Duodenal mucosa (tissue), 2 donors: ENCODE data around the gene RBBP8.

Experiments used
- H3K27ac ChIP-seq: one replicate; pipeline ENCODE4 v1.7.0; 2013; ENCODE audit warnings: low read depth, low read length
- H3K27me3 ChIP-seq, 2 donors: one replicate each; pipeline ENCODE4 v1.7.0; 2013; ENCODE audit warnings: low read length in 2 of 2, control low read depth in 1 of 2; ENCODE audit not compliant: insufficient read depth in 2 of 2, control insufficient read depth in 1 of 2
- H3K36me3 ChIP-seq, 2 donors: one replicate each; pipeline ENCODE4 v1.7.0; 2013; ENCODE audit warnings: low read length in 2 of 2, control low read depth in 1 of 2; ENCODE audit not compliant: insufficient read depth in 2 of 2, control insufficient read depth in 1 of 2
- H3K4me1 ChIP-seq, 2 donors: one replicate each; pipeline ENCODE4 v1.7.0; 2013; ENCODE audit warnings: low read length in 2 of 2, control low read depth in 1 of 2; ENCODE audit not compliant: insufficient read depth in 2 of 2, control insufficient read depth in 1 of 2
- H3K4me3 ChIP-seq, 2 donors: one replicate each; pipeline ENCODE4 v1.7.0; 2013; ENCODE audit warnings: low read length in 2 of 2, low read depth in 1 of 2
- H3K9ac ChIP-seq, 2 donors: one replicate each; pipeline ENCODE4 v1.7.0; 2013; ENCODE audit warnings: low read length in 2 of 2, low read depth in 1 of 2
- H3K9me3 ChIP-seq, 2 donors: one replicate each; pipeline ENCODE4 v1.7.0; 2013; ENCODE audit warnings: low read length in 2 of 2, control low read depth in 1 of 2; ENCODE audit not compliant: control insufficient read depth in 1 of 2

RBBP8 gene

DNA sequence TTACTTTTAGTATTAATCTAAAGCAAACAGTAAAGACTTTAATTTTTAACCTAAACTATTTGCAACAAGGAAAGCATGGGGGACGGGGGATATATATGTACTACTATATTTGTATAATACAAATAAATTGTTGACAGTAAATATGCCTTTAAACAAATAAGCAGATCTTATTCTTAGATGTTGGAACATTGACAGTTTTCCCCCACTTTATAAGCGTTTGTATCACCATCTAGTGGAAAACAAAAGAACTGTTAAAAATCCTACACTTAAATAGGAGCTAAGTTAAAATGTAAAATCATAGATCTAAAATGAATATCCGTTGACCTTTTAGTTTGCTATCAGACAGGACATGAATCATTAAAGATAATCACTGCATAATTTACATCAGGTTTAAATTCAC, 50.0 kb downstream of the RBBP8 start:
- Histone ChIP-seq H3K9me3 (no peaks in the 10 kb centered on the region), H3K9ac (no peak overlapping the region), H3K27me3 (no peaks in the 10 kb centered on the region), H3K36me3 (peaks cover 0 to 4% of the 10 kb centered on the region in 2 donors), H3K4me1 (no peaks in the 10 kb centered on the region), H3K4me3 (no peak overlapping the region), H3K27ac (no peak overlapping the region)

DNA sequence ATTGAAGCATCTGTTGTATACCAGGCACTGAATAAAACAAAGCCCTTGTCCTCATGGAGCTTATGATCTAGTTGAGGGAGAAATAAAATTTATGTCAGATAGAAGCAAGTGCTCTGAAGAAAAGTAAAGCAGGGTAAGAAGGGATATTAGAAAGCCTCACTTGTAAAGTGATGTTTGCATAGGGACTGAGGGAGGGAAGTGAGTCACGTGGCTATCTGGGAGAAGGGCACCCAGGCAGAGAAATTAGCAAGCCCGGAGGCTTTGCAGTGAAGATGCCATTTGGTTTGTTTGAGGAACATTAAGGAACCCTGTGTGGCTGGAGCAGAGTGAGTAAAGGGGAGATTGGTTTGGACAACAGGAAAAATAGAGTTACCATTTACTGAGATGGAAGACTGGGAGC, 52.1 kb downstream of the RBBP8 start:
- no peak overlapping the region for H3K9ac ChIP-seq
- H3K4me3 ChIP-seq, result no peak overlapping the region
- no peaks in the 10 kb centered on the region for H3K9me3 ChIP-seq
- no peaks in the 10 kb centered on the region for H3K4me1 ChIP-seq
- no peak overlapping the region for H3K27ac ChIP-seq
- H3K36me3 ChIP-seq, result peaks cover 0 to 4% of the 10 kb centered on the region in 2 donors
- H3K27me3 ChIP-seq, result no peaks in the 10 kb centered on the region

DNA sequence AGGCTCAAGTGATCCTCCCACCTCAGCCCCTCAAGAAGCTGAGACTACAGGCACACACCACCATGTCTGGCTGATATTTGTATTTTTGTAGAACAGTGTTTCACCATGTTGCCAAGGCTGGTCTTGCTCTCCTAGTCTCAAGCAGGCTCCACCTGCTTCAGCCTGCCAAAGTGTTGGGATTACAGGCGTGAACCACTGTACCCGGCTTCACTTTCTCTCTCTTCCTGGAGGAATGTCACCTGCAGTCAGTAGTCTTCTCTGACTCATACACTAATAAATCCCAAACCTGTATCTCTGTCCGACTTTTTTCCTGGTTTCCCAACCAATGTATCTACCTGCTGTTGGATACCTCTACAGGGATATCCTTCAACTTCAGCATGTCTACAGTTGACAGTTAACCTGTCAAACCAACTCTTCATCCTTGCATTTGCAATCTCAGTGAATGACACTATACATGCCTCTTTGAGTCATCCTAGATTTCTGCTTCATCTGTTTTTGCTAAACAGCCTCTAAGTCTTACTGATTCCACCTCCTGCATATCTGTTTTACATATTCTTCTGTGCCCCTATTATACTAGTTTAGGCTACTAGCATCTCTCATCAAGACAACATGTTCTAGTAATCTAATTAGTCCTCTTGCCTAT, 54.5 kb downstream of the RBBP8 start:
- Histone ChIP-seq H3K9me3 (no peaks in the 10 kb centered on the region), H3K27ac (no peak overlapping the region), H3K4me3 (no peak overlapping the region), H3K27me3 (no peaks in the 10 kb centered on the region), H3K9ac (no peak overlapping the region), H3K4me1 (no peaks in the 10 kb centered on the region), H3K36me3 (peaks cover 0 to under 1% of the 10 kb centered on the region in 2 donors)

DNA sequence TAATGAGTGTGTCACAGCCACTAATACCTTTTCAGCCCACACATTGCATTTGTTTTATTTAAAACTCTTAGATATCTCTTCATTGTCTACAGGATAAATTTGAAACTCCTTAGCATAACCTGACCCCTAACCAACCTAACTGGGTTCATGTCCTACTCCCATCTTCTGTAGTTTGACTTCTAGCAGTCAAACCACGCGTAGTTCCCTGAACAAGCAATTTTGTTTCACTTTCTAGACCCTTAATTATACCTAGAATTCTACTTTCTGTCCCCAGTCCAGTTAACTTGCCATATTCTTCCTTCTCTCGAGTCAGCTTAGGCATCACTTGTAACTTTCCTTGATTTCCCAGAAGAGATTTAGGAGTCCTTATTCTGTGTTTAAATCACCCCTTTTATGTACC, 55.1 kb downstream of the RBBP8 start:
- H3K27me3 ChIP-seq, result no peaks in the 10 kb centered on the region
- no peaks in the 10 kb centered on the region for H3K9me3 ChIP-seq
- H3K36me3 ChIP-seq, result peaks cover 3 to 6% of the 10 kb centered on the region in 2 donors
- H3K4me3 ChIP-seq, result no peak overlapping the region
- H3K9ac ChIP-seq, result no peak overlapping the region
- H3K27ac ChIP-seq, result no peak overlapping the region
- H3K4me1 ChIP-seq, result no peaks in the 10 kb centered on the region

DNA sequence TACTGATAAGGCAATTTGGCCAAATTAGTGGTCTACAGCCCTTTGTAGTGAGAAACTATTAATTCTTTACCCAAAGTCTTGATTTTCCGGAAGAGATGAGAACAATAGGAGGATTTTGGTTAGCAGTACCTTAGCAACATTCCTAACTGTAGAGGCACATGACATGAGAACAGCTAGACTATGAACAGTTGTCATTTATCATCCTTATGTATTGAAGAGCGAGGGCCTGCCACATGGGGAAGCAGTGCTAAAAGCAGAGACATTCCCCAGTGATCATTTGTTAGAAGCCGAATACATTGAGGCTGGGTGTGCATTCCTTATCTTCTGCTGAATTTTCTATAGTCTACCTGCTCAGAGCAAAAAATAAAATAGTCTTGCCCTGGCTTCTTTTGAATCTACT, 65.2 kb downstream of the RBBP8 start:
- no peaks in the 10 kb centered on the region for H3K4me1 ChIP-seq
- H3K9me3 ChIP-seq, result no peaks in the 10 kb centered on the region
- no peak overlapping the region for H3K9ac ChIP-seq
- H3K4me3 ChIP-seq, result no peak overlapping the region
- no peaks in the 10 kb centered on the region for H3K27me3 ChIP-seq
- H3K36me3 ChIP-seq, result peaks cover 1 to 15% of the 10 kb centered on the region in 2 donors
- H3K27ac ChIP-seq, result no peak overlapping the region

DNA sequence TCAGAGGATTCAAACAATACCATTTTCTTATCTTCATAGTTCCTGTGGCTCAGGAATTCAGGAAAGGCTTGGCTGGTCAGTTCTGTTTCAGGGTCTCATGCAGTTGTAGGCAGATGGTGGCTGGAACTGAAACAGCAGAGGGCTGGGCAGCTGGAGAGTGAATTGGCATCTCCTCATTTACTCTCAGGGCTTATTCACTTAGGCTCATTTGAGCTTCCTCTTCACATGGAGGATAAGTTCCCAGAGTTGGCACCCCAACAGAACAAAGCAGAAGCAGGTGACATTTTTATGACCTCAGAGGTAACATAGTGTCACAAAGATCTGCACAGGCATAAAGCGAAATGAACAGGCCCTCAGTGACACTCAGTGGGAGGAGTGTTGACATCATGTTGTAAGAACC, 66.1 kb downstream of the RBBP8 start:
- H3K9ac ChIP-seq, result no peak overlapping the region
- H3K27ac ChIP-seq, result no peak overlapping the region
- no peaks in the 10 kb centered on the region for H3K27me3 ChIP-seq
- H3K4me1 ChIP-seq, result no peaks in the 10 kb centered on the region
- H3K9me3 ChIP-seq, result no peaks in the 10 kb centered on the region
- peaks cover 0 to 13% of the 10 kb centered on the region in 2 donors for H3K36me3 ChIP-seq
- no peak overlapping the region for H3K4me3 ChIP-seq

DNA sequence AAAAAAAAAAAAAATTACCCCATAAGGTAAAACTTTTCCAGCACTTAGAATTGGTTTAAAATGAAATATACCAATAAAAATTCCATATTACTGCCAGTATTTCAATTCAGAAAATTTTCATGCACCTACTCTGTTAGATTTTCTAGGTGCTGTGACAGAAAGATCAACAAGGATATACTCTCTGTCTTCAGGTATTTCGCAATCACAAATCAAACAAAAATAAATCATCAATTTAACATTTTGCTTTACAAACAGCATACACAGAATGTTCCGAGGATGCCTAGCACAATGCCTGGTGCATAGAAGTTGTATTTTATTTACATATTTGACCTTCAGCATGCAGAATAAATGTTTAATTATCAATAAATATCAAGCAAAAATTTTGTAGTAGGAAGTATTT, 66.5 kb downstream of the RBBP8 start:
- Histone ChIP-seq H3K4me1 (no peaks in the 10 kb centered on the region), H3K9ac (no peak overlapping the region), H3K36me3 (peaks cover 0 to 13% of the 10 kb centered on the region in 2 donors), H3K9me3 (no peaks in the 10 kb centered on the region), H3K27ac (no peak overlapping the region), H3K4me3 (no peak overlapping the region), H3K27me3 (no peaks in the 10 kb centered on the region)

DNA sequence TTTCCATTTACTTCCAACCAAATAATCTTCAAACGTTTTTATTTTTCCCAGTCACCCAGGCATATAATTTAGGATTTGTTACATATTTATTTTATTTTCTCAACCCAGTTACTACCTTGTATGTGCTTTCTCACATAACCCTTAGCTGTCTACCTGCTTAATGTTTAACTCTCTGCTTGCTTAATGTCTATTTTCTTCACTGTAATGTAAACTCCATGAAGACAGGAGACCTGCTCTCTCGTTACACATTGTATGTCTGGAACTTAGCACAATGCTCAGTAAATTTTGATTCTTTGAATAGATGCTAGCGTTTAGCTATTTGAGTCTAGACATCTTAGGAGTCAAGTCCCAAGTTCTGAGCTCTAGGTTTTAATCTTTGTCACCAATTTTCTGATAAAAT, 70.2 kb downstream of the RBBP8 start:
- no peaks in the 10 kb centered on the region for H3K9me3 ChIP-seq
- no peaks in the 10 kb centered on the region for H3K4me1 ChIP-seq
- H3K36me3 ChIP-seq, result peaks cover 0 to 8% of the 10 kb centered on the region in 2 donors
- H3K4me3 ChIP-seq, result no peak overlapping the region
- H3K9ac ChIP-seq, result no peak overlapping the region
- H3K27me3 ChIP-seq, result no peaks in the 10 kb centered on the region
- no peak overlapping the region for H3K27ac ChIP-seq

DNA sequence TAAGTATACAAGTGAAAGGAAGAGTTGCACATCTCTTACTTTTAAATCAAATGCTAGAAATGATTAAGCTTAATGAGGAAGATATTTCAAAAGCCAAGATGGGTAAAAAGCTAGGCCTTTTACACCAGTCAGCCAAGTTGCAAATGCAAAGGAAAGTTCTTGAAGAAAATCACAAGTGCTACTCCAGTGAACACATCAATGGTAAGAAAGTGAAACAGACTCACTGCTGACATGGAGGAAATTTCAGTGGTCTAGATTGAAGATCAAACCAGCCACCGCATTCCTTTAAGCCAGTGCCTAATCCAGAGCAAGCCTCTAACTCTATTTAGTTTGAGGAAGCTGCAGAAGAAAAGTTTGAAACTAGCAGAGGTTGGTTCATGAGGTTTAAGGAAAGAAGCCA, 79.1 kb downstream of the RBBP8 start:
- H3K27ac ChIP-seq, result no peak overlapping the region
- no peak overlapping the region for H3K4me3 ChIP-seq
- no peaks in the 10 kb centered on the region for H3K4me1 ChIP-seq
- no peaks in the 10 kb centered on the region for H3K36me3 ChIP-seq
- H3K9me3 ChIP-seq, result no peaks in the 10 kb centered on the region
- H3K9ac ChIP-seq, result no peak overlapping the region
- H3K27me3 ChIP-seq, result no peaks in the 10 kb centered on the region

DNA sequence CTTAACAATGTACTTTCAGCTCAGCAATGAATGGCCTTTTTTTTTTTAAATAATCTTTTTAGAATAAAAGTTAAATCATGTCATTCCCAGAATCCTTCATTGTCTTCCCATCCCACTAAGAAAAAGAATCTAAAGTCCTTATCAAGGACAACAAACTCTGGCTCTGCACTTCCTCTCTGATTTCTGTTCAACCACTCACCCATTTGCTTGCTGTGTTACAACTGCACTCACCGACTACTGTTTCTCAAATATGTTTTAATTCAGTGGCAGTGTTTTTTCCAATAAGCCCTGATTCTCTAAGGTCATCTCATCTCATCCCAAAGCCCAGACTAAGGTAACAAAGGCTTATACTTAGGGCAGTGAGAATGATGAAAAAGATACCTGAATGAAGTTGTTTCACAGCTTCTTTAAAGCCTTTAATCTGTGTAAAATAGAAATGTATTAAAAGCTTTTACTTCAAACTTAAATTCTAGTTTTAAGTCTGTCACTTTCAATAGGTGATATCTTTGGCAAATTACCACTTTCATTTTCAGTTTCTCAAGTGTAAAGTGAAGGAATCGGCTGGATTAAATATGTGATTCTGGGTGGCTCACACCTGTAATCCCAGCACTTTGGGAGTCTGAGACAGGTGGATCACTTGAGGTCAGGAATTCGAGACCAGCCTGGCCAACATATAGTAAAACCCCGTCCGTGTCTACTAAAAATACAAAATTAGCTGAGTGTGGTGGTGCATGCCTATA, 87.6 kb downstream of the RBBP8 start:
- H3K9me3 ChIP-seq, result no peaks in the 10 kb centered on the region
- no peak overlapping the region for H3K9ac ChIP-seq
- peaks cover 0 to 3% of the 10 kb centered on the region in 2 donors for H3K36me3 ChIP-seq
- H3K4me3 ChIP-seq, result no peak overlapping the region
- no peak overlapping the region for H3K27ac ChIP-seq
- no peaks in the 10 kb centered on the region for H3K27me3 ChIP-seq
- H3K4me1 ChIP-seq, result peaks cover 5 to 13% of the 10 kb centered on the region in 2 donors
